Ovary (tissue), 3 donors: ENCODE measurements around the gene TENM3.

Source experiments
- CTCF ChIP-seq, 3 donors: fragments of 450-650 bp in 2 of 3; fragments of 200-600 bp in 1 of 3; IDR thresholded peaks; one replicate each; pipeline versions ENCODE4 v1.5.1 to v1.8.0; 2016 to 2022; ENCODE audit warnings: antibody characterized with exemption in 3 of 3, mild to moderate bottlenecking in 1 of 3
- POLR2A ChIP-seq: fragments of 450-650 bp; IDR thresholded peaks from one replicate; pipeline ENCODE4 v1.6.1; 2017; ENCODE audit warnings: antibody characterized with exemption, mild to moderate bottlenecking, moderate library complexity
- donor health status: DM: no; HTN: no; CAD: no.

GRCh38 chr4:182451441-182451840, 208.2 kb downstream of the TENM3 start:
- TF ChIP-seq CTCF (IDR thresholded peaks at IDR 0.05) (no peak), POLR2A (no peak)
